ENCODE measurements around the gene FXYD7. TPM values are rescaled to one million over a fixed set of nuclear protein-coding genes. Genes with fewer than 3 reads are reported as not detected.

FXYD7 gene
- total and polyA plus RNA-seq, 2 of the 4 experiments (the other 2 are of a cell fraction) = 0.31 TPM; not detected in 1

- no peak overlapping the region for H3K4me2 ChIP-seq (ENCODE audit: low read depth, low read length)
- H2BK5ac ChIP-seq (ENCODE audit: low read depth, low read length, poor library complexity, severe bottlenecking) = no peak overlapping the region
- H3K18ac ChIP-seq (ENCODE audit: low read depth, low read length) = no peak overlapping the region
- CTCF ChIA-PET = no interaction called here
- no peak overlapping the region for H2AK5ac ChIP-seq (ENCODE audit: low read depth, low read length)
- H4K91ac ChIP-seq (ENCODE audit: insufficient read depth, low read depth, low read length) = no peak overlapping the region
- ATAC-seq (ENCODE audit: low read depth) = no peak
- H3K14ac ChIP-seq (replicated peaks; ENCODE audit: low read depth, low read length) = no peak overlapping the region
- TF ChIP-seq NFE2L2 (IDR thresholded peaks at IDR 0.05; ENCODE audit: low read depth, low read length) (no peak), CEBPB (IDR thresholded peaks at IDR 0.05; ENCODE audit: low read depth, low read length) (no peak), ELK1 (IDR thresholded peaks at IDR 0.05; ENCODE audit: borderline replicate concordance, low read depth, low read length) (no peak), FOS (IDR thresholded peaks at IDR 0.05; ENCODE audit: low read depth, low read length) (no peak), USF2 (IDR thresholded peaks at IDR 0.05; ENCODE audit: low read depth, low read length) (no peak), MXI1 (IDR thresholded peaks at IDR 0.05; ENCODE audit: borderline replicate concordance, low read depth, low read length) (no peak), SMC3 (IDR thresholded peaks at IDR 0.05; ENCODE audit: low read depth, low read length) (no peak), MAFK (IDR thresholded peaks at IDR 0.05; ENCODE audit: low read depth, low read length) (no peak), RCOR1 (IDR thresholded peaks at IDR 0.05; ENCODE audit: insufficient replicate concordance, low read length) (no peak), BHLHE40 (IDR thresholded peaks at IDR 0.05; ENCODE audit: low read depth, low read length) (no peak), RAD21 (IDR thresholded peaks at IDR 0.05; ENCODE audit: low read length) (no peak), MAZ (IDR thresholded peaks at IDR 0.05; ENCODE audit: borderline replicate concordance, low read depth, low read length) (no peak), CHD1 (IDR thresholded peaks at IDR 0.05; ENCODE audit: low read depth, low read length) (no peak)
- H3K9me3 ChIP-seq (ENCODE audit: control insufficient read depth, insufficient read depth, low read length) = peaks cover 5% of the 10 kb centered on the region; the same call in 1 of the 2 replicates
- no peak overlapping the region for H3K4me3 ChIP-seq (ENCODE audit: insufficient read depth, low read depth, low read length)
- POLR2A ChIA-PET (ENCODE audit: unreplicated experiment) = no interaction called here
- no peaks in the 10 kb centered on the region for H3K4me1 ChIP-seq (ENCODE audit: control insufficient read depth, insufficient read depth, low read length)
- no peaks in the 10 kb centered on the region for H4K20me1 ChIP-seq (ENCODE audit: insufficient read depth, low read length)
- H2BK15ac ChIP-seq (ENCODE audit: low read depth, low read length) = no peak overlapping the region
- no peak overlapping the region for H3K9ac ChIP-seq (ENCODE audit: low read depth, low read length)
- H2AFZ ChIP-seq (replicated peaks; ENCODE audit: low read length, poor library complexity) = no peak overlapping the region
- H3K79me1 ChIP-seq (ENCODE audit: low read depth in 1 of 2, low read length in 2 of 2) = no peaks in the 10 kb centered on the region
- dilution Hi-C loops (cut with HindIII; ENCODE audit: low sequenced_read_pairs, unreplicated experiment) = no loop called here
- H3K27me3 ChIP-seq (ENCODE audit: control insufficient read depth, insufficient read depth, low read length) = peaks cover 5% of the 10 kb centered on the region; the same call in 1 of the 2 replicates
- no peak overlapping the region for H4K8ac ChIP-seq (ENCODE audit: low read depth in 2 of 2, low read length in 2 of 2)
- DNase-seq = no peak
- no peak overlapping the region for H2BK120ac ChIP-seq (ENCODE audit: low read depth, low read length)
- no peak overlapping the region for H2AK9ac ChIP-seq (replicated peaks; ENCODE audit: low read depth, low read length, poor library complexity)
- no peaks in the 10 kb centered on the region for H3K36me3 ChIP-seq (ENCODE audit: control insufficient read depth, insufficient read depth, low read length)
- no TSS peak for BruUV-seq (replicated peaks)
- no peak overlapping the region for H3K27ac ChIP-seq (ENCODE audit: insufficient read depth, low read length)
- no peaks in the 10 kb centered on the region for H3K9me1 ChIP-seq (ENCODE audit: insufficient read depth, low read length)
- in situ Hi-C loops (cut with MboI; ENCODE audit: low sequenced_read_pairs) = no loop called here
- intact Hi-C loops (cut with micrococcal nuclease) = no loop called here
- no peak overlapping the region for H4K5ac ChIP-seq (ENCODE audit: low read depth, low read length)
- H3K4ac ChIP-seq (ENCODE audit: low read depth, low read length) = no peak overlapping the region
- H3K56ac ChIP-seq (ENCODE audit: extremely low read depth, insufficient read depth, low read length) = no peak overlapping the region
- no peak overlapping the region for H2BK20ac ChIP-seq (ENCODE audit: low read depth, low read length)
- no peak overlapping the region for H3K23ac ChIP-seq (ENCODE audit: low read depth, low read length)
- WGBS, 2 experiments (ENCODE audit: extremely low coverage in 2 of 2, insufficient read length in 1 of 2) = 73% methylated on average over 7 of the region's 22 CpGs; no CpG with 5 or more reads in 1 of the 2 experiments
Observed at GRCh38 chr19:35109395-35110112, 33.5 kb upstream of the FXYD7 start.
